Adrenal gland (tissue), 12 donors: Measurements from ENCODE around the gene AQP1. TPM values are rescaled to one million over a fixed set of nuclear protein-coding genes. Genes with fewer than 3 reads are reported as not detected.

Source experiments
- DNase-seq, 7 donors: peaks; one replicate each; pipeline ENCODE4 v3.0.0-alpha.2; 2019 to 2020
- H3K27ac ChIP-seq, 5 donors: fragments of 200-600 bp; sonication (generic) in 4 of 5; 1 replicate in 3 of 5; 2 replicates in 2 of 5; pipeline versions ENCODE4 v1.5.1 to v1.8.0; 2016 to 2020; ENCODE audit warnings: mild to moderate bottlenecking in 1 of 5
- H3K27me3 ChIP-seq: fragments of 200-600 bp; 2 replicates; pipeline ENCODE4 v1.8.0; 2021
- H3K36me3 ChIP-seq, 2 donors: fragments of 200-600 bp; replicated peaks in 1 of 2; 1 replicate in 1 of 2; 2 replicates in 1 of 2; pipeline versions ENCODE4 v1.5.1 to v1.8.0; 2018 to 2022
- H3K4me1 ChIP-seq, 2 donors: fragments of 200-600 bp; replicated peaks in 1 of 2; 1 replicate in 1 of 2; 2 replicates in 1 of 2; pipeline versions ENCODE4 v1.5.1 to v1.8.0; 2018 to 2021
- H3K4me3 ChIP-seq, 4 donors: fragments of 200-600 bp; sonication (generic) in 3 of 4; one replicate each; pipeline ENCODE4 v1.5.1; 2016 to 2018
- H3K9me3 ChIP-seq, 3 donors: fragments of 200-600 bp; sonication (generic) in 1 of 3; replicated peaks in 1 of 3; 1 replicate in 2 of 3; 2 replicates in 1 of 3; pipeline versions ENCODE4 v1.5.1 to v1.8.0; 2016 to 2021
- POLR2A ChIP-seq, 2 donors: fragments of 450-650 bp; IDR thresholded peaks; one replicate each; pipeline ENCODE4 v1.6.1; 2017; ENCODE audit warnings: antibody characterized with exemption in 2 of 2, mild to moderate bottlenecking in 2 of 2, moderate library complexity in 1 of 2
- WGBS, 4 donors: extraction: QIAGEN DNeasy Blood & Tissue Kit in 2 of 4; methylation state at CpG; one replicate each; pipeline versions ENCODE4 v1.1.5 to v1.1.7; 2013 to 2017; 5-methylcytosine and 5-hydroxymethylcytosine counted together
- intact Hi-C, 2 donors: fragments of 100-400 bp; cut with DNase I; formaldehyde crosslinking; loops; one replicate each; pipeline versions ENCODE4 v1.14.1 to v1.15.0; 2022 to 2023
- polyA plus RNA-seq, 3 donors: library from polyadenylated mRNA; stranded (reverse); fragments of 200-250 nt in 2 of 3; fragments of 350-450 nt in 1 of 3; fragmentation: Illumina TruSeq in 1 of 3; extraction: RNeasy Lipid Tissue Mini Kit (QIAGEN cat#74804) in 1 of 3; gene quantifications; one replicate each; pipeline ENCODE4 v1.2.3, GENCODE V29; 2013 to 2014
- total RNA-seq, 9 donors: library from RNA; depleted of rRNA in 4 of 9; stranded (reverse); fragments of >200 nt in 4 of 9; fragments of 120-200 nt in 1 of 9; fragmentation: NEBNext Ultra II Directional in 1 of 9; extraction: Animal tissue kit (Norgen Biotek cat#: 25700) in 1 of 9; gene quantifications; one replicate each; pipeline versions ENCODE4 v1.1.0 to v1.2.4, GENCODE V29; 2013 to 2023
- TF ChIP-seq, protein P1 (sequence below), 6 experiments: fragments of 450-650 bp in 4 of 6; fragments of 200-600 bp in 2 of 6; sonication (generic) in 1 of 6; IDR thresholded peaks; 1 replicate in 5 of 6; 2 replicates in 1 of 6; pipeline versions ENCODE4 v1.5.1 to v1.8.0; 2016 to 2021; ENCODE audit warnings: antibody characterized with exemption in 6 of 6, mild to moderate bottlenecking in 2 of 6, moderate library complexity in 1 of 6
- donor health status: healthy with polysubstance abuse.
- donor health status: Bipolar disorder and iron deficiency.
- donor health status: DM: yes; HTN: yes; CAD: no.
- donor health status: DM: no; HTN: no; CAD: no.
- donor health status: DM: no; HTN: no; CAD: no.
- donor health status: DM: yes; HTN: yes; CAD: no.

The AQP1 gene
- total and polyA plus RNA-seq, 12 donors = 7.6 to 77.4 (median 40.5) TPM

DNA sequence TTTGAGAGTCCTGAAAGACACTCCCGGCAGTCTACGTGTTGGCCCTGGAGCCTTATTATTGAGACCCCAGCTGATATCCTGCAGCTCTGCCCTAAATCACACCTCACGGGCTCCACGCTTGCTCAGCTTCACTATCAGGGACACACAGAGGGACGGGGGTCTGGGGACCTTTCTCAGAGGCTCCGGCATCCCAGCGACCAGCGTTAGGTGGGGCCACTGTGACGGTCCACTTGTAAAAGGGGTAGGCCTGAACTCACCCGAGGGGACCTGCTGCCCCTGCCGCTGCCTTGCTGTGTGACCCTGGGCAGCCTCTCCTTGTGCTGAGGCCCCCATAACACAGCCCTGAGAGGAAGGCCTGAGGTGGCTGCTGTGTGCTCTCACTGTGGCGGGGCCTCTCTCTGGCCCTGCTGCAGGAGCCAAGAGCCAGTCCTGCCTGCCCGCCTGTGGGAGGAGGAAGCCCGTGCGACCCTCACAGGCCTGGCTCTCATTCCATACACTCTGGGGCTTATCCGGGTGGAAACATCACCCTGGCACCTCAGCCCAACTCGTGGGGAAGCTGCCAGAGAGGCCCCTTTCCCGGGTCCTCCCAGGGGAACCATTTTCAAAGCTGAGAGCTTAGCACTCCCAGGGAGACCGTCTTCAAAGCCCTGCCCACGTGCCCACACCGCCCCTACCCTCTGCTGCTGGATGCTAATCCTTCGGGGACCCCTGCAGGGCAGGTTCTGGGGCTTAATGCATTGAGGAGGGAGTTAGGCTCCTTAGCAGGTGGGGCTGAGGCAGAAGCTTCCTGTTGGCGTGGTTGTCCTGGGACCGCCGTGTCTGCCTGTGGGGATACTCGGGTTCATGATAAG lies 21.7 kb downstream of the AQP1 start:
- H3K9me3 ChIP-seq = no peaks in the 10 kb centered on the region
- peaks cover 4% of the 10 kb centered on the region for H3K27me3 ChIP-seq
- intact Hi-C loops = loop anchor here in 1 of 2 donors (10.0 kb wide), 1 partner anchor 129 kb away; no protein-coding TSS in a partner anchor
- H3K4me1 ChIP-seq = no peaks in the 10 kb centered on the region
- DNase-seq = peak in 3 of 7 donors; percentile 7 to 41 (median 15)
- WGBS, 4 donors = 83 to 91% (median 89%) methylated on average over 9 to 26 of the region's 26 CpGs
- TF ChIP-seq, protein P1, sequence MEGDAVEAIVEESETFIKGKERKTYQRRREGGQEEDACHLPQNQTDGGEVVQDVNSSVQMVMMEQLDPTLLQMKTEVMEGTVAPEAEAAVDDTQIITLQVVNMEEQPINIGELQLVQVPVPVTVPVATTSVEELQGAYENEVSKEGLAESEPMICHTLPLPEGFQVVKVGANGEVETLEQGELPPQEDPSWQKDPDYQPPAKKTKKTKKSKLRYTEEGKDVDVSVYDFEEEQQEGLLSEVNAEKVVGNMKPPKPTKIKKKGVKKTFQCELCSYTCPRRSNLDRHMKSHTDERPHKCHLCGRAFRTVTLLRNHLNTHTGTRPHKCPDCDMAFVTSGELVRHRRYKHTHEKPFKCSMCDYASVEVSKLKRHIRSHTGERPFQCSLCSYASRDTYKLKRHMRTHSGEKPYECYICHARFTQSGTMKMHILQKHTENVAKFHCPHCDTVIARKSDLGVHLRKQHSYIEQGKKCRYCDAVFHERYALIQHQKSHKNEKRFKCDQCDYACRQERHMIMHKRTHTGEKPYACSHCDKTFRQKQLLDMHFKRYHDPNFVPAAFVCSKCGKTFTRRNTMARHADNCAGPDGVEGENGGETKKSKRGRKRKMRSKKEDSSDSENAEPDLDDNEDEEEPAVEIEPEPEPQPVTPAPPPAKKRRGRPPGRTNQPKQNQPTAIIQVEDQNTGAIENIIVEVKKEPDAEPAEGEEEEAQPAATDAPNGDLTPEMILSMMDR (IDR thresholded peaks at IDR 0.05) = no peak
- TF ChIP-seq POLR2A (IDR thresholded peaks at IDR 0.05) = no peak
- H3K27ac ChIP-seq = no peak overlapping the region
- no peak overlapping the region for H3K4me3 ChIP-seq
- H3K36me3 ChIP-seq = no peaks in the 10 kb centered on the region

DNA sequence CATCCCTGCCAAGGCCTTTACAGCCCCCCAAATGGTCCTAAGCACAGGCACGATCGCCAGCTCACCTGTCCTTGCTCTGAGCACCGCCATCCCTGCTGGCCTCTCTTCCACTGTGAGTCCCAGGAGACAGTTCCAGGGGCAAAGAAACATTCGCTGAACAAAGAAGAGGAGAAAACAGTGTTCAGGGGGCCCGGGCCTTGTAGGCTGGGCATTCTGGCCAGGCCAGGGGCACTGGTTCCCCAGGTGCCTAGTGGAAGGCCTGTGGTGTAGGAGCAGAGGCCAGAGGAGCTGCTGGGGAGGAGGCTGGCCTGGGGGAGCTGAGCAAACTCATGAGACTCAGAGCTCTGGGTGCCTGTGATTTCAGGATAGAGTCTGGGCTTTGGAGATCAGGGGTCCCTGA lies 22.6 kb downstream of the AQP1 start:
- no peak for DNase-seq
- 85 to 97% (median 87%) methylated on average over 5 of the region's 5 CpGs for WGBS, 4 donors
- TF ChIP-seq, protein P1 (IDR thresholded peaks at IDR 0.05) = no peak
- no peak for TF ChIP-seq POLR2A (IDR thresholded peaks at IDR 0.05)
- Histone ChIP-seq H3K4me1 (no peaks in the 10 kb centered on the region), H3K36me3 (no peaks in the 10 kb centered on the region), H3K27ac (no peak overlapping the region), H3K4me3 (no peak overlapping the region), H3K9me3 (no peaks in the 10 kb centered on the region), H3K27me3 (peaks cover 5% of the 10 kb centered on the region)
- intact Hi-C loops = loop anchor here in 1 of 2 donors (10.0 kb wide), 1 partner anchor 129 kb away; no protein-coding TSS in a partner anchor

DNA sequence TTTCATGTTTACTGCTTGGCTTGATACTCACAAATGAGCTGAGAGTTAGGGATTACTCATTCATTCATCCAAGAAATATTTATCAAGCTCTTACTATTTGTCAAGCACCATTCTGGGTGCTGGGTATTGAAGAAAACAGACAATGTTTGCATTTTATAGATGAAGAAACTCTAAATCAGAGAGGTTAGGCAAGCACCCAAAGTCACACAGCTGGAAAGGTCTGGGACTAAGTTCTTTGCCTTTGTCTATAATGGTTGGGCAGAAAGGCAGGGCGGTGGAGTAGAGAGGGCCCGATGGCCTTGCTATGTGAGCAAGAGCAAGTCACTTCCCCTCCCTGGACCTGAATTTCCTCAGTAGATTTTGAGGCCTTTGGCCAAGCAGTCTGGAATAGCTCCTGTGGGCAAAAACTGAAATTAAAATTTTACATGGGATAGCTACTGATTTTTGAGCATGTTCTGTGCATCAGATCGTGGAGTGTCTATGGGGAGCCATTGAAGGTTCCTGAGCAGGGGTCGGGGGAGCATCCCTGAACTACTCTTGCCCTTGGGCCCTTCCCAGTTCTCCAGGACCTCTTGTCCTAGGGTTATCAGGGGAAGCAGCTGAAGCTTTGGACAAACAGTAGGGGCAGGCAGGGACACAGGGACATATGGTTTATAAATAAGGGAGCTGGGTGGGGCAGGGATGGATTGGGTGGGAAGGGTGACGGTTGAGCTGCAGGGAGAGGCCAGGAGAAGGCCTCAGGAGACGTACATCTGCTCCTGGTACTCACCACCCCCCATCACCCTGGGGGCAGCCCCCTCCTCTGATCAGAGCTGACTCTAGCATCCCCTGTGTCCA lies 23.3 kb downstream of the AQP1 start:
- Histone ChIP-seq H3K4me3 (no peak overlapping the region), H3K4me1 (no peaks in the 10 kb centered on the region), H3K27me3 (peaks cover 5% of the 10 kb centered on the region), H3K36me3 (no peaks in the 10 kb centered on the region), H3K27ac (no peak overlapping the region), H3K9me3 (no peaks in the 10 kb centered on the region)
- 75 to 85% (median 79%) methylated on average over 6 of the region's 6 CpGs for WGBS, 4 donors
- intact Hi-C loops = loop anchor here in 1 of 2 donors (10.0 kb wide), 1 partner anchor 130 kb away; no protein-coding TSS in a partner anchor
- no peak for TF ChIP-seq POLR2A (IDR thresholded peaks at IDR 0.05)
- TF ChIP-seq, protein P1 (IDR thresholded peaks at IDR 0.05) = no peak
- DNase-seq = no peak

DNA sequence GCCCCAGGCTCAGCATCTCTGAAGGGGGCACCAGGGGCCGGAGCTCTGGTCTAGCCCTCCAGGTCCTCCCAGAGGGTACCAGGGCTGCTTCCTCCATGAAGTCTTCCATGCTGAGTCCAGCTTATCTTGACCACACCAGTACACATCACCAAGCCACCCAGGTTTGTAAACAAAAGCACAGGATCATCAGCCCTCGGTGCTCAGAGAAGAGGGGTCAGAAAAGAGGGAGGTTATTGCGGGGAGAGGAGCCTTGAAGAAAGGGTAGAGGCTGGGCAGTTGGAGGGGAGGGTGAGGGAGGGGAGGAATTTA lies 23.9 kb downstream of the AQP1 start:
- WGBS, 4 donors = 66 to 96% (median 84%) methylated on average over 2 to 3 of the region's 3 CpGs
- intact Hi-C loops = loop anchor here in 1 of 2 donors (10.0 kb wide), 1 partner anchor 131 kb away; no protein-coding TSS in a partner anchor
- Histone ChIP-seq H3K27ac (no peak overlapping the region), H3K4me3 (no peak overlapping the region), H3K9me3 (no peaks in the 10 kb centered on the region), H3K36me3 (no peaks in the 10 kb centered on the region), H3K4me1 (no peaks in the 10 kb centered on the region), H3K27me3 (peaks cover 5% of the 10 kb centered on the region)
- no peak for DNase-seq
- TF ChIP-seq, protein P1 (IDR thresholded peaks at IDR 0.05) = no peak
- no peak for TF ChIP-seq POLR2A (IDR thresholded peaks at IDR 0.05)
